Measurements from ENCODE around the gene MRPL12. TPM values are rescaled to one million over a fixed set of nuclear protein-coding genes. Genes with fewer than 3 reads are reported as not detected.

The MRPL12 gene
- total RNA-seq, 1 experiment from 2014 or later, result 260 TPM

GRCh38 chr17:81715872-81716673 is 12.9 kb downstream of the MRPL12 start:
- BruUV-seq (replicated peaks), result no TSS peak
- TF ChIP-seq FOSL1 (IDR thresholded peaks at IDR 0.05; ENCODE audit: low read depth), result no peak
- TF ChIP-seq CTCF (IDR thresholded peaks at IDR 0.05 in 2 of 3, conservative IDR thresholded peaks at IDR 0.05 in 1 of 3; ENCODE audit: borderline replicate concordance in 1 of 3, insufficient read depth in 1 of 3, low read depth in 2 of 3, low read length in 2 of 3), result peak in 1 of 3 experiments; percentile 28; a peak in 2 of 6 replicates
- ChIA-PET RAD21 (ENCODE audit: low non-redundant PET in 1 of 2, low total read pairs in 2 of 2, uncharacterized antibody in 2 of 2, unreplicated experiment in 2 of 2) (no interaction called here), POLR2A (interaction anchor here (0.6 kb wide), 1 partner anchor 140 kb away, joined by 3 read pairs; no protein-coding TSS in a partner anchor), CTCF (no interaction called here)
- no peak for DNase-seq (ENCODE audit: low read depth, low spot score)
- intact Hi-C loops (cut with micrococcal nuclease), result no loop called here
- H3K27ac ChIP-seq (ENCODE audit: low read depth, low read length), result no peak overlapping the region
- H2AFZ ChIP-seq (ENCODE audit: low read depth, low read length, poor library complexity, severe bottlenecking), result no peak overlapping the region
- peaks cover 19 to 27% of the 10 kb centered on the region in 2 experiments for H3K4me1 ChIP-seq (ENCODE audit: control insufficient read depth in 1 of 2, insufficient read depth in 2 of 2, low read length in 2 of 2)
- H3K27me3 ChIP-seq (ENCODE audit: insufficient read depth, low read length), result no peaks in the 10 kb centered on the region
- H3K4me2 ChIP-seq (ENCODE audit: low read length), result no peak overlapping the region
- no peaks in the 10 kb centered on the region for H4K20me1 ChIP-seq (ENCODE audit: insufficient read depth)
- H3K79me2 ChIP-seq (ENCODE audit: insufficient read depth, low read length), result peaks cover 34% of the 10 kb centered on the region
- H3K4me3 ChIP-seq (replicated peaks in 1 of 2; ENCODE audit: low read depth in 1 of 2, low read length in 2 of 2), result no peak overlapping the region
- H3K9me3 ChIP-seq (ENCODE audit: control insufficient read depth in 1 of 2, insufficient read depth in 1 of 2, low read depth in 1 of 2, low read length in 2 of 2), result no peaks in the 10 kb centered on the region
- ATAC-seq, result no peak
- H3K36me3 ChIP-seq (ENCODE audit: control insufficient read depth in 1 of 2, insufficient read depth in 2 of 2, low read length in 2 of 2), result peaks cover 3 to 5% of the 10 kb centered on the region in 2 experiments; a peak in 3 of 4 replicates
- H3K9me2 ChIP-seq (ENCODE audit: insufficient read depth), result no peaks in the 10 kb centered on the region
- no peak overlapping the region for H3K9ac ChIP-seq (ENCODE audit: low read length)

- no peaks in the 10 kb centered on the region for H3K9me3 ChIP-seq (ENCODE audit: control insufficient read depth in 1 of 2, insufficient read depth in 1 of 2, low read depth in 1 of 2, low read length in 2 of 2)
- ATAC-seq, result no peak
- ChIA-PET CTCF (no interaction called here), POLR2A (no interaction called here), RAD21 (ENCODE audit: low non-redundant PET in 1 of 2, low total read pairs in 2 of 2, uncharacterized antibody in 2 of 2, unreplicated experiment in 2 of 2) (no interaction called here)
- intact Hi-C loops (cut with micrococcal nuclease), result no loop called here
- H4K20me1 ChIP-seq (ENCODE audit: insufficient read depth), result no peaks in the 10 kb centered on the region
- H3K4me3 ChIP-seq (replicated peaks in 1 of 2; ENCODE audit: low read depth in 1 of 2, low read length in 2 of 2), result no peak overlapping the region
- peaks cover 3 to 5% of the 10 kb centered on the region in 2 experiments; a peak in 3 of 4 replicates for H3K36me3 ChIP-seq (ENCODE audit: control insufficient read depth in 1 of 2, insufficient read depth in 2 of 2, low read length in 2 of 2)
- peaks cover 19 to 25% of the 10 kb centered on the region in 2 experiments for H3K4me1 ChIP-seq (ENCODE audit: control insufficient read depth in 1 of 2, insufficient read depth in 2 of 2, low read length in 2 of 2)
- no peak overlapping the region for H3K4me2 ChIP-seq (ENCODE audit: low read length)
- TF ChIP-seq JUND (IDR thresholded peaks at IDR 0.05), result no peak
- TF ChIP-seq FOSL1 (IDR thresholded peaks at IDR 0.05; ENCODE audit: low read depth), result no peak
- no peak for TF ChIP-seq ZNF274 (IDR thresholded peaks at IDR 0.05; ENCODE audit: low read depth, low read length)
- no peak for TF ChIP-seq CEBPB (IDR thresholded peaks at IDR 0.05; ENCODE audit: low read depth)
- no peak for TF ChIP-seq REST (IDR thresholded peaks at IDR 0.05; ENCODE audit: low read depth)
- TF ChIP-seq SIN3A (IDR thresholded peaks at IDR 0.05; ENCODE audit: low read depth), result no peak
- TF ChIP-seq MAX (IDR thresholded peaks at IDR 0.05), result no peak
- TF ChIP-seq ZBTB33 (IDR thresholded peaks at IDR 0.05; ENCODE audit: extremely low read depth, insufficient replicate concordance, low read length), result no peak
- H3K79me2 ChIP-seq (ENCODE audit: insufficient read depth, low read length), result peaks cover 34% of the 10 kb centered on the region
- no peak overlapping the region for H3K27ac ChIP-seq (ENCODE audit: low read depth, low read length)
- H3K9me2 ChIP-seq (ENCODE audit: insufficient read depth), result no peaks in the 10 kb centered on the region
- no peak for DNase-seq (ENCODE audit: low read depth, low spot score)
- no peak overlapping the region for H2AFZ ChIP-seq (ENCODE audit: low read depth, low read length, poor library complexity, severe bottlenecking)
- BruUV-seq (replicated peaks), result no TSS peak
- H3K9ac ChIP-seq (ENCODE audit: low read length), result no peak overlapping the region
- H3K27me3 ChIP-seq (ENCODE audit: insufficient read depth, low read length), result no peaks in the 10 kb centered on the region
Observed at GRCh38 chr17:81716674-81716996, 13.5 kb downstream of the MRPL12 start.

All from HCT116 (cell line).